SK-N-MC (cell line): Measurements from ENCODE around the gene SEMA4D.

ENCODE experiments used
- EZH2 ChIP-seq: fragments of 200-600 bp; sonication (generic); IDR thresholded peaks from one replicate; pipeline ENCODE4 v1.6.1; 2017; ENCODE audit warnings: antibody characterized with exemption
- POLR2AphosphoS5 ChIP-seq: IDR thresholded peaks from 2 replicates; pipeline ENCODE4 v1.6.1; 2012; ENCODE audit warnings: mild to moderate bottlenecking, low read depth, low read length, borderline replicate concordance

DNA sequence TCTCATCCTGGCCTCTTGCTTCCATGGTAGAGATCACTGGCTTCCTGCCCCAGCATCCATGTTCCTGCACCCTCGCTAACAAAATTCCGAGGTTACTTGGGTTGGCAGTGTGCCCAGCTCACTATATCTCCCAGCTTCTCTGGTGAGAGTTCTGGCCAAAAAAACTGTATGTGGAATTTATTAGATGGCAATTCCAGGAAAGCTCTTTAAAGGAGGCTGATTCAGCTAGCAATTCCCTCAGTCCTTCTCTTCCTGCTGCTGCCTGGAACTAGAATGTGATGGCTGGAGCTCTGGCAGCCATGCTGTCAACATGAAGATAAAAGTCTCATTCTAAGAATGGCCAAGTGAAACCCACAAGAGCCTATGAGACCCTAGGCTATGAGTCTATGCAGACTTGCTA lies 90.8 kb downstream of the SEMA4D start:
- TF ChIP-seq EZH2 (no peak), POLR2AphosphoS5 (no peak)
